Lower lobe of right lung (tissue), 2 donors: ENCODE measurements around the gene HTD2. TPM values are rescaled to one million over a fixed set of nuclear protein-coding genes. Genes with fewer than 3 reads are reported as not detected.
A peak's percentile ranks its signal among the peaks of the same experiment; 100 is the strongest.

Experiments used
- ATAC-seq, 2 donors: fragments of 200-7000 bp; cut with Tn5 transposase; one replicate each; pipeline ENCODE4 v1.9.1; 2020 to 2022; ENCODE audit warnings: mild to moderate bottlenecking in 2 of 2, moderate library complexity in 2 of 2
- DNase-seq: peaks from one replicate; pipeline ENCODE4 v3.0.0-alpha.2; 2020
- H3K27ac ChIP-seq: fragments of 200-600 bp; one replicate; pipeline ENCODE4 v1.8.0; 2022
- H3K27me3 ChIP-seq: fragments of 200-600 bp; one replicate; pipeline ENCODE4 v1.8.0; 2022; ENCODE audit warnings: low read depth
- H3K36me3 ChIP-seq: fragments of 200-600 bp; one replicate; pipeline ENCODE4 v1.8.0; 2022; ENCODE audit warnings: mild to moderate bottlenecking
- H3K4me1 ChIP-seq: fragments of 200-600 bp; one replicate; pipeline ENCODE4 v1.8.0; 2022
- H3K4me3 ChIP-seq: fragments of 200-600 bp; one replicate; pipeline ENCODE4 v1.8.0; 2022; ENCODE audit warnings: mild to moderate bottlenecking
- H3K9me3 ChIP-seq: fragments of 200-600 bp; one replicate; pipeline ENCODE4 v1.8.0; 2022
- intact Hi-C: fragments of 100-400 bp; cut with DNase I; formaldehyde crosslinking; loops from one replicate; pipeline ENCODE4 v1.11.0; 2022
- long read RNA-seq: library from polyadenylated mRNA; unstranded; transcript quantifications from one replicate; pipeline ENCODE4 v2.0.0, GENCODE V29; 2021
- total RNA-seq: library from RNA; stranded (reverse); fragmentation: NEBNext Ultra II Directional; extraction: Animal tissue kit (Norgen Biotek cat#: 25700); gene quantifications from one replicate; pipeline ENCODE4 v1.2.1, GENCODE V29; 2021
- TF ChIP-seq, protein P1 (sequence below): fragments of 200-600 bp; IDR thresholded peaks from one replicate; pipeline ENCODE4 v1.8.0; 2022; ENCODE audit warnings: antibody characterized with exemption, mild to moderate bottlenecking
- donor health status: DM: no; HTN: yes; CAD: no; lungs with severe emphysema.

The HTD2 gene
- 8.7 TPM for total RNA-seq
- long read RNA-seq, transcript HTD2-206 (5 exons, 1,378 nt), result major isoform, 8 of 19 reads
- long read RNA-seq, transcript HTD2-201 (5 exons, 1,508 nt), result minor isoform, 6 of 19 reads
- long read RNA-seq, partial matches to known transcripts, result 0 of 19 reads
- long read RNA-seq, other reads (novel, unspliced or antisense), result 5 of 19 reads

DNA sequence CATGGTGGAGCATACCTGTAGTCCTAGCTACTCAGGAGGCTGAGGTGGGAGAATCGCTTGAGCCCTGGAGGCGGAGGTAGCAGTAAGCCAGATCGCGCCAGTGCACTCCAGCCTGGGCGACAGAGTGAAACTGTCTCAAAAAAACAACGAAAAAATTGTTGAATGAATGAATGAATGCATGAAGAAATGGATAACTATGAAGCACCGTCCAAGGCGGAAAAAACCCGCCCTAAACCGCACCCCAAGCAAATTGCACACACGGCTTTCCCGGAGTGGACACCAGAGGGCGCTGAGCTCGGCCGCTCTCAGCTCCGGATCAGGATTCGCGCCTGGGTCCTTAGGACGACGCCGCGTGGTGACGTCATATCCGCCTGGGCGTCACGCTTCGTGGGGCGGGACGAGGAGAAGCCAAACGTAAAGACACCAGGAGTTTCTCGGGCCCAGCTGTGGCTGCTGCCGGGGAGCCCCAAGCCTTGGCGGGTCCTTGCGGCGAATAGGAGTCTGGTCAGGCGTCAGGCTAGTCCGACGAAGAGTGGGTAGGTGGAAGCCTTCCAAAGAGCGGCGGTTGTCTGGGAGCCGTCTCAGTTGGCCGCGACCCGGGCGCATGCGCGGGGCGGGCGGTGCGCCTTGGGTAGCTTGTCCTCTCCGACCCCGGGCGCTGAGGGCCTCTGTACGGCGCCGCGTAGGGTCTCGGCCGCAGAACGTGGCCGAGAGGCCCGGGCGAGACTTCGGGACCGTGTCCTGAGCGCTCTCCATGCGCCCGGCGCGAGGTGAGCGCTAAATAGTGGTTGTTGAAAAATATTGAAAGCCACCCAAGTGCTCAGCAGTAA lies at the start of gene HTD2, which contains the start of gene RPP14:
Gene HTD2 (plus strand): TSS at position 639 of the 830 bp plus-strand sequence. CDS start 11,094 bp downstream, outside the sequence.
Gene RPP14 (plus strand): TSS at position 364 of the 830 bp plus-strand sequence. CDS start 4,085 bp downstream, outside the sequence.
- DNase-seq (peak; percentile 99), ATAC-seq (peak; percentile 98)
- Histone ChIP-seq H3K9me3 (no peaks in the 10 kb centered on the region), H3K4me1 (peaks cover 29% of the 10 kb centered on the region), H3K36me3 (peaks cover 17% of the 10 kb centered on the region), H3K4me3 (peak within 1 kb of the TSS; percentile 94), H3K27me3 (no peaks in the 10 kb centered on the region), H3K27ac (peak within 1 kb of the TSS; percentile 99)
- intact Hi-C loops, result no loop called here
- TF ChIP-seq, protein P1, sequence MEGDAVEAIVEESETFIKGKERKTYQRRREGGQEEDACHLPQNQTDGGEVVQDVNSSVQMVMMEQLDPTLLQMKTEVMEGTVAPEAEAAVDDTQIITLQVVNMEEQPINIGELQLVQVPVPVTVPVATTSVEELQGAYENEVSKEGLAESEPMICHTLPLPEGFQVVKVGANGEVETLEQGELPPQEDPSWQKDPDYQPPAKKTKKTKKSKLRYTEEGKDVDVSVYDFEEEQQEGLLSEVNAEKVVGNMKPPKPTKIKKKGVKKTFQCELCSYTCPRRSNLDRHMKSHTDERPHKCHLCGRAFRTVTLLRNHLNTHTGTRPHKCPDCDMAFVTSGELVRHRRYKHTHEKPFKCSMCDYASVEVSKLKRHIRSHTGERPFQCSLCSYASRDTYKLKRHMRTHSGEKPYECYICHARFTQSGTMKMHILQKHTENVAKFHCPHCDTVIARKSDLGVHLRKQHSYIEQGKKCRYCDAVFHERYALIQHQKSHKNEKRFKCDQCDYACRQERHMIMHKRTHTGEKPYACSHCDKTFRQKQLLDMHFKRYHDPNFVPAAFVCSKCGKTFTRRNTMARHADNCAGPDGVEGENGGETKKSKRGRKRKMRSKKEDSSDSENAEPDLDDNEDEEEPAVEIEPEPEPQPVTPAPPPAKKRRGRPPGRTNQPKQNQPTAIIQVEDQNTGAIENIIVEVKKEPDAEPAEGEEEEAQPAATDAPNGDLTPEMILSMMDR, result peak; percentile 98

DNA sequence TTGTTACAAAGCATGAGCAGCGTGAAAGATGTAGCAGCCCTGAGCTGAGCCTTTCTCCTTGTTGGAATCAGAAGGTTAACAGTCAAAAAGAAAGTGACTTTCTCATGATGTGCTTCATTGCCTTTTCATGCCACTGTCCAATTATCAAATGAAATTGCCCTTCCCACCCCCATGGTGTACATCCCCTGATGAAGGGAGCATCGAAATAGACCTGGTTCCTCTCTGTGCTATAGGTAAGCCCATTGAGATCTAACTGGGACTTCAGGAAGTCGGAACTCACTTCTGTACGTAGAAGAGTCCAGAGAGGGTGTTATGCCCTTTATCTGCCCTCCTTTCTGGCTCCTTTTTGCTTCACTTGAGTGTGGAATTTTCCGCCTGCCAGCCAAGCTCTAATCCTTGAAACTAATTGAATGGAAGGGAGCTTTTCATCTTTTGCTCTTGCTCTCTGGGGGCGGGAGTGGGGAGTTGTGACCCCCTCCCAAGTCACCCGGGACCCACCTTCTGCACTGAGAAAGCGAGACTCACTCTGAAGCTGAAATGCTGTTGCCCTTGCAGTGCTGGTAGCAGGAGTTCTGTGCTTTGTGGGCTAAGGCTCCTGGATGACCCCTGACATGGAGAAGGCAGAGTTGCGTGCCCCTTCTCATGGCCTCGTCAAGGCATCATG lies 47.8 kb upstream of the HTD2 start:
- TF ChIP-seq, protein P1, result no peak
- no peaks in the 10 kb centered on the region for H3K9me3 ChIP-seq
- peaks cover 40% of the 10 kb centered on the region for H3K36me3 ChIP-seq
- no peaks in the 10 kb centered on the region for H3K27me3 ChIP-seq
- no peak overlapping the region for H3K4me3 ChIP-seq
- H3K4me1 ChIP-seq, result no peaks in the 10 kb centered on the region
- DNase-seq (no peak), ATAC-seq (no peak)
- H3K27ac ChIP-seq, result no peak overlapping the region
- intact Hi-C loops, result no loop called here

- Histone ChIP-seq H3K27me3 (no peaks in the 10 kb centered on the region), H3K27ac (no peak overlapping the region), H3K4me1 (no peaks in the 10 kb centered on the region), H3K36me3 (peaks cover 40% of the 10 kb centered on the region), H3K9me3 (no peaks in the 10 kb centered on the region), H3K4me3 (no peak overlapping the region)
- ATAC-seq (peak in 1 of 2 donors; percentile 66), DNase-seq (no peak)
- intact Hi-C loops, result no loop called here
- TF ChIP-seq, protein P1, result no peak
Observed at GRCh38 chr3:58260261-58260731, 46.0 kb upstream of the HTD2 start.

- Histone ChIP-seq H3K27me3 (no peaks in the 10 kb centered on the region), H3K4me1 (no peaks in the 10 kb centered on the region), H3K36me3 (peaks cover 40% of the 10 kb centered on the region), H3K4me3 (no peak overlapping the region), H3K9me3 (no peaks in the 10 kb centered on the region), H3K27ac (no peak overlapping the region)
- intact Hi-C loops, result no loop called here
- TF ChIP-seq, protein P1, result no peak
- DNase-seq (no peak), ATAC-seq (no peak)
Observed at GRCh38 chr3:58260733-58261132, 45.6 kb upstream of the HTD2 start.

DNA sequence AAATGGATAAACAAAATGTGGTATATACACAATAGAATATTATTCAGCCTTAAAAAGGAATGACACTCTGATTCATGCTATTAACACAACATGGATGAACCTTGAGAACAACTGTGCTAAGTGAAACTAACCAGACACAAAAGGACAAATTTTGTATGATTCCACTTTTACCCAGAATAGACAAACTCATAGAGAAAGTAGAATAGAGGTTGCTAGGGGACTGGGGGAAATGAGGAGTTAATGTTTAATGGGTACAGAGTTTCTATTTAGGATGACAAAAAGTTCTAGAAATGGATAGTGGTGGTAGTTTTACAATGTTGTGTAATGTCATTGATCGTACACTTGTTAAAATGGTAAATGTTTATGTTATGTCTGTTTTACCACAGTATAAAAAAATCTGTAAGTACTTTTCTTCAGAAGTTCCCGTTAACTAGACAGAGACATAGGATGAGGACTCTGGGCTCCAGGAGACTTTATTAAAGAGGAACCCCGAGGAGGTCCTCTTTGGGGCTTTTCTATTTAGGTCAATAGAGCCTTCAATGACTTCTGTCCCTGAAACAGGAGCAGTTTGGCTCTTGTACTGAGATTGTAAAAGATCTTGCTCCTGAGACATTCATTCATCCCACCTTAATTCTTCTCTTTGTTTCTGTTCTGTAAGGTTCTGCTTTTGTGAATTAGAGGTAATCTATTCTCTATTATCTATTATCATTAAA lies 44.2 kb upstream of the HTD2 start:
- TF ChIP-seq, protein P1, result no peak
- Histone ChIP-seq H3K9me3 (no peaks in the 10 kb centered on the region), H3K27me3 (no peaks in the 10 kb centered on the region), H3K4me3 (no peak overlapping the region), H3K4me1 (no peaks in the 10 kb centered on the region), H3K36me3 (peaks cover 33% of the 10 kb centered on the region), H3K27ac (no peak overlapping the region)
- ATAC-seq (no peak), DNase-seq (no peak)
- intact Hi-C loops, result no loop called here
